COLO668 (cell line): ENCODE measurements around the gene HDAC11.
A peak's percentile ranks its signal among the peaks of the same experiment; 100 is the strongest.
"Not testable (repeated sequence)": the region's sequence is repeated elsewhere in the genome, so short reads cannot be mapped to it uniquely, and the experiment has no call there.

Experiments
- DNase-seq: peaks from one replicate; lab custom pipeline; 2025; ENCODE audit not compliant: unreplicated experiment; lab: John Stamatoyannopoulos, UW

HDAC11 gene

DNA sequence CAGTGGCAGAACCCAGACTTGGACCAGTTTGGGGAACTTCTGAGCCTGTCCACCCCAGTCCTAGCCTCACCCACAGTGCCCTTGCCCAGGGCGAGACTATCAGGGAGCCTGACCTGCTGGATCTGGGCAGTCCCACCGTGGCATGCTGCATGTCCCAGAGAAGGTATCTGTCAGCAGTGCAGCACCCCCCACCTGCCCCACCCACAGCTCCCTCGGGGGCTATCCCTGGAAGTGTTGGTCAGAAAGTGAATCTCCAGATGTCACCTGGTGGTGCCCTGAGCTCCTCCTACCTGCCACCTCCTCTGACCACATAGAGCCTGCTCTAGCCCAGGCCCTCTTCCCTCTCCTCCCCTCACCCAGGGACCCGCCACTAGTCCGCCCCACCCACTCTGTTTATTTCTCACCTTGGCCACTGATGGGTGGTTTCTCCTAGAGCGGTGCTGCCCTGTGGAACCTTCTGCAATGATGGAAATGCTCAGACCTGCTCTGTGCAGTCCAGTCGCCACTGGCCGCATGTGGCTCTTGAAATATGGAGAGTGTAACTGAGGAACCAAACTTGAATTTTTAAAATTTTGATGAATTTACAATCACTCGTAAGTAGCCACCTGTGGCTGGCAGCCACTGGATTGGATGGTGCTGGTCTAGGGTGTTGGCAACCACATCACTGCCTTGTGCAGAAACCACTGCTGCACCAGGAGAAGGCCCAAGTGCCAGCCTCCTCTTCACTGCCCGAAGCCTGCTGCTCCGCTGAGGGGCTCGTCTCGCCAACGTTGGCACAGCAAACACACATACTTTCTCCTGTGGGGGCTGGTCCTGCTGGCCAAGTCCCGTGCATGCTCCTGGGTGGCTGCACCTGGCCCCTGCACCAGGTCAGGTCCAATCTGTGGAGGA lies 13.1 kb downstream of the HDAC11 start:
- no peak for DNase-seq

DNA sequence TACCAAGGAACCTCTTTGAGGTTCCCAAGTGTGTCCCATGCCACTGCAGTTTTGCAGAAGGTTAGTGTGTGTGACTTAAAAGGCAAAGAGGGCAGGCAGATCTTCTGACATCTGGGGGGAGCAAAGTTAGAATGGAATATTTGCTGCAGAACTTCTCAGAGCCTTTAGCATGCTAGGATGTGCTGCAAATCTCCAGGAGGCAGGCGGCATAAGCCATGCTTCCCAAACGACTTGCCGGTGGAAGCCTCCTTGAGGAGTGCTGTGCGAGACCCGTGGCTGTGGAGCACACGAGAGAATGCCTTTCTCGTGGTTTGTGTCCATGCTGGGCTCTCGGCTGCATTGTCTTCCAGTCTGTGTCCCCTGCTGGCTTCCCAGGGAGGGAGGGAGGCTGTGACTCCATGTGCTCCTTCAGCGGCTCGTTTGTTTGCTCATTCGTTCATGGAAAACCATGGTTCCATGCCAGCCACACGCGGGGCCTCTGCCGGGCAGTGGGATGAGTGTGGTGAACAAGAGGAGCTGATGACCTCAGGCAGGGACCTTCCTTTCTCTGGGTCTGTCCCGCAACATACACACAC lies 13.8 kb downstream of the HDAC11 start:
- no peak for DNase-seq

DNA sequence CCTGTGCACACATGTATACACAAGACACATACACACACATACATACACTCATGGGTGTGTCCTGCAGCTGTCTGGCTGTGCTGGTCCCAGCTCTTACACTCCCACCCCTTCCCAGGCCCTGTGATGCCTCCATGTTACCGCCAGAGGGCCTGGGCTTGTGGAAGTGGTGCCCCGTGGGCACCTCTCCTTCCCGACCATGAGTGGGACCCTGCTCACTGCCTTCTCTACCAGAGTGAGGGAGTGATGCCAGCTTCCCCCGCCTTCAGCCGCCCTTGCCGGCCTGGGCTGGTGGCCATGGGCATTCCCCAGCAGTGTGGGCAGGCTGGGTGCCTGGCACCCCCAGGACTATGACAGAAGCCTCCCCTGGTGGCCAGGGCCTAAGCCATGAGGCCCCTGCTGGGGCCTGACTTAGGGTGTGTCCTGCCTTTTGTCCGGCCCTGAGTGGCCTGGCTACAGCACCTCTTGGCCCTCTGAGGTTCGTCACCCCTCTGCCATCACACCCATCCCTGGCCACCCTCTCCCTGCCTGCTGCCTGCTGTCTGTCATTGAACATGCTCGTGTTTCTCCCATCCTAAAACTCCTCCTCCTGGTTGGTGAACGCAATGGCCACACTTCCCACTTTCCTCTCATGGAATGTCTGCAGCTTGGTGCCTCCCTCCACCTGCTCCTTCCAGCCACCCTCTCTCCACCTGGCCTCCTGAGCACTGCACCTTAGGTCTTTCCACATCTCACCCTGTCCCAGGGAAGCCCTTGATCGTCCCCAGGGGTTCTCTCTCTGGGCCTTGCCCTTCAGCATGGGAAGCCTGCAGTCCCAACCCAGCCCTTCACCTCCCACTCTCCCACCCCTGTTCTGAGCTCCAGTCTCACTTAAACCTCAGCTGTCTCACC lies 14.6 kb downstream of the HDAC11 start:
- no peak for DNase-seq

GRCh38 chr3:13495351-13495813 lies 15.3 kb downstream of the HDAC11 start:
- DNase-seq, result no peak

- peak; percentile 40 for DNase-seq
Observed at GRCh38 chr3:13495921-13496723, 16.0 kb downstream of the HDAC11 start.

DNA sequence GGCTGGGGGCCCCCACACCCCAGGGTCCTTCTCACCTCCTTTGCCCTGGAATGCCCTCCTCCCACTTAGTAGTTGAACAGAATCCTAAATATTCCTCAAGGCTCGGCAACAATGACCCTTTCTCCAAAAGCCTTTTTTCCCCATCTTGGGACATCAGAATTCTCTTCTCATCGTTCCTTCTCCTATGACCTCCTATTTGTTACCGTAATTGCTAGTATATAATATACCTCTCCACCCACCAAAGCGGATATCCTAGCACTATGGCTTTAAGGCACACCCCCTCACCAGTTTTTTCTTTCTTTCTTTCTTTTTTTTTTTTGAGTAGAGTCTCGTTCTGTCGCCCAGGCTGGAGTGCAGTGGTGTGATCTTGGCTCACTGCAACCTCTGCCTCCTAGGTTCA lies 16.8 kb downstream of the HDAC11 start:
- no peak for DNase-seq

GRCh38 chr3:13497386-13497785 lies 17.3 kb downstream of the HDAC11 start:
- DNase-seq, result no peak

DNA sequence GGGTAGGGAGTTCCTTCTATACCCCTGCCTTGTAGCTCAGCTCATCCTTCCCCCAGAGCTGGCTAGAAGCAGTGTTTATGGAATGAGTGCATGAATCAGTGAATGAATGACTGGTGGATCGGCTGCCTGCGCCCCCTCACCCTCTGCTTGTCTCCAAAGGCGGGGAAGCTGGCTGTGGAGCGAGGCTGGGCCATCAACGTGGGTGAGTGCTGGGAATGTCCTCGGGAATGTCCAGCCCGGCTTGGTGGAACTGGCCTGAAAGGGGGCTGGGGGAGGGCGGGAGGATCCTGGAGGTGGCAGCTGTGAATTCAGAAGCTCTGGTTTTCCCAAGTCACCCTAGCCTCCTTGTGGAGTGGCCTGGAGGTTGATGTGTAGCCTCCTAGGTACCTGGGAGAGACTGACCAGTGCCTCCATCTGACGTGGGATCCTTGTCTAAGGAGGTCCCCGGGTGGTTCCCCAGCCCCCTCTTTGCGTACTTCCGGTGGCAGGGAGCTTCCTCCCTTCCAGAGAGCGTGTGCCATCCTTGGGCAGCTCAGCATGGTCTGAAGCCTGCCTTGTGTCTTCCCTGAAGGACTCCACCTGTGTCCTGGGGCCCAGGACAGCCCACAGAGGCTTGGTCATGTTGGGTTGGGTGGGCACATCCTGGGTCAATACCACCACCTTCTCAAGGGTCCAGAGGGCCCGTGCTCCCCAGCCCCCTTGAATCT lies 18.4 kb downstream of the HDAC11 start:
- no peak for DNase-seq

DNA sequence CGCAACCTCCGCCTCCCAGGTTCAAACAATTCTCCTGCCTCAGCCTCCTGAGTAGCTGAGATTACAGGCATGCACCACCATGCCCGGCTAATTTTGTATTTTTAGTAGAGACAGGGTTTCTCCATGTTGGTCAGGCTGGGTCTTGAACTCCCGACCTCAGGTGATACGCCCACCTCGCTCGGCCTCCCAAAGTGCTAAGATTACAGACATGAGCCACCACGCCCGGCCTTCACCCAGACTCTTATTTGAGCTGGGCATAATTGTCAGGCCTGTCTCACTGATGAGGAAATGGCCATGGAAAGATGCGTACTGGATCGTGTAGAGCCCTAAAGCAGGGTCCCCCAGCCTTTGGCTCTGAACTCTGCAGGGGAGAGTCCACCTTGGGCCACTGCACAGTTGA lies 19.1 kb downstream of the HDAC11 start:
- DNase-seq, result not testable (repeated sequence)

GRCh38 chr3:13500133-13500885 lies 20.2 kb downstream of the HDAC11 start:
- DNase-seq, result no peak

DNA sequence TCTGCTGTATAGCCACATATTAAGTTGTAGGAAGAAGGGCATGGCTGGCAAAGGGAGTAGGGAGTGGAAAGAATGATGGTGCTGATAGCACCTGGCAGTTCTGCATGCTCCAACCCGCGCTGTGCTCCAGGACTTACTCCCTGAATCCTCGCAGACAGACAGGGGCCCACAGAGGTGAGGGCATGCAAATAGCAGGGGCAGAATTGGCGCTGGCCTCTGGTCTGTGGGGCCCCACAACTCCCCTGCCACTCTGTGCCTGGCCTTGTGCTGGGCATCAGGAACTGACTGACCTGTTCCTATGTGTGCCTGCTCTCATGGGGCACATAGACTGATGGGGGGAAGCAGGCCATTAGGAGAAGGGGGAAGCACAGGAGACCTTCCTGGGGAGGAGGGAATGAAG lies 20.9 kb downstream of the HDAC11 start:
- no peak for DNase-seq

- no peak for DNase-seq
Observed at GRCh38 chr3:13501521-13501920, 21.4 kb downstream of the HDAC11 start.

DNA sequence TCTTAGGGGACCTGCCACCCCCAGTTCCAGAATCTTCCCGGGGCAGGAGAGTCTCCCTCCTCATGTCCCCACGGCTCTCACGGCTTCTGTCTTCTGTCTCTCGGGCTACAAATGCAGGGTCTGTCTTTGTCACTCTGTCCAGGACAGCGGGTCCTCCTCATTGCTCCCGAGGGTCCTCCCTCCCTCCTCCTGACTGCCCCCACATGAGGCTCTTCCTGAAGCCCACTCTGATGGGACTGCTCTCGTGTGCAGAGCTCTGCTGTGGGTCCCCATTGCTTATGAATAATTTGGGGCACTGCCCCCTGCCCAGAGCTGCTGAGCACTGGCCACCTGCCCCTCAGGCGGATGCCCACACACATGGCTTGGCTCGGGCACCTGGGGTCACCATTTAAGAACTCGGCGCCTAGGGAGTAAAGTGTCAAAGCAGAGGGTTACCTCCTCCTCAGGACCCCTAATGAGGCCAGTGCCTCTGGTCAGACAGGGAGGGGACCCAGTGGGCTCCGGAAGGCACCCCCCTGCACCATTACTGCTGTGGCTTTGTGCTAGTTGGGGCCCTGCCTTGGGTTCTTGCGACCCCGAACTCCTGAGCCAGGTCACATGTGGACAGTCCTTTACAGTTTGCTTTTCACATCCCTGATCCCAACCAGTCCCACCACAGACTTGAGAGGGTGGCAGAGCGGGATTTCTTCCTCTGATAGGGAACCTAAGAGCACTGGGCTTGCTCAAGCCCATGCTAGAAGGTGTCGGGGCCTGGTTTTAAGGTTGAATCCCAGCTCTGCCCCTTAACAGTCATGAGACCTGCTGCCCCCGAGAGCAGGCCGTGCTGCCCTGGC lies 22.1 kb downstream of the HDAC11 start:
- no peak for DNase-seq

DNA sequence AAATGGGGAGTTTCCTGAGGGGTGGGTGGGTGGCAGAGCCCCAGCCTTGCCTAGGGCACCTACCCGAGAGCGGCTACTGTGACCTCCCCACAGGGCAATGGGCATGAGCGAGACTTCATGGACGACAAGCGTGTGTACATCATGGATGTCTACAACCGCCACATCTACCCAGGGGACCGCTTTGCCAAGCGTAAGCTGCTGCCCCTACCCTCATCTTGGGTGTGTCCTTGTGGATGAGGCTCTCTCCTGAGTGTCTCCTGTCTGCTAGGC lies 22.6 kb downstream of the HDAC11 start:
- DNase-seq, result no peak

GRCh38 chr3:13504161-13504831 lies 24.2 kb downstream of the HDAC11 start:
- DNase-seq, result no peak

DNA sequence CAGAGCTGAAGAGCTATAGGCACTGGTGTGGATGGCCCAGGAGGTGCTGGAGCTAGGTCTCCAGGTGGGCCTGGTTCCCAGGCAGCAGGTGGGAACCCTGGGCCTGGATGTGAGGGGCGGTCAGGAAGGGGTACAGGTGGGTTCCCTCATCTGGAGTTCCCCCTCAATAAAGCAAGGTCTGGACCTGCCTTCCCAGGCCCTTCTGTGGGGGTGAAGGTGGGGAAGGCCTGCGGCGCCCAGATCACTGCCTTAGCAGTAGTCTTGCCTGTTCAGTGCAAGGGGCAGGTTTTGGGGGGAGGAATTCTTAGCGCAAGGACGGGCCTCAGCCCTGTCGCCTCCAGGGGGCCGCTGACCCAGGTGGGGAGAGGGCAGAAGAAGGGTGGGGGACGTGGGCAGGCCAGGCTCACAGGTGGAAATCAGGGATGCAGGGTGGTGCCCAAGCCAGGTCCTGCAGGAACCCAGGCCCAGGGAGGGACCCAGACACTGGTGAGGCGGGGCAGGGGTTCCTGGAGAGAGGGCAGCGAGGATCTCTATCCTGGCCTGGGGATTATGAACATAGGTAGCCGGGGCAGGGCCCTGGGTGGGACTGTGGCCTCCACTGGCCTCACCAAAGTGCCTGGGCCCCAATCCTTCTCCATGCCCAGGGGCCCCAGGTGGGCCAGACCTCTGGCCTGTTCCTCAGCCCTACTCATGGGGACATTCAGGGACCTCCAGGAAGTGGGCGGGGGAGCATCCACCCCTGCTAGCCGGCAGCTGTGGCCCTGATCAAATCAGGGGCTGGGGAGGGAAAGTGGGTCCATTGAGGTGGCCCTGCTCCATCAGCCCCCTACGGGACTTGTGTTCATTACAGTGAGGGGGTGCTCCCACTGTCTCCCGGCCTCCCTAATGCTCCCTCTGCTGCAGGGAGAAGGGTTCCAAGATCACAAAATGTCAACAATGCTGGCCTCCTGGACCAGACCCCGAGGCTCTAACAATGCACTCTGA lies 25.3 kb downstream of the HDAC11 start:
- DNase-seq, result no peak

DNA sequence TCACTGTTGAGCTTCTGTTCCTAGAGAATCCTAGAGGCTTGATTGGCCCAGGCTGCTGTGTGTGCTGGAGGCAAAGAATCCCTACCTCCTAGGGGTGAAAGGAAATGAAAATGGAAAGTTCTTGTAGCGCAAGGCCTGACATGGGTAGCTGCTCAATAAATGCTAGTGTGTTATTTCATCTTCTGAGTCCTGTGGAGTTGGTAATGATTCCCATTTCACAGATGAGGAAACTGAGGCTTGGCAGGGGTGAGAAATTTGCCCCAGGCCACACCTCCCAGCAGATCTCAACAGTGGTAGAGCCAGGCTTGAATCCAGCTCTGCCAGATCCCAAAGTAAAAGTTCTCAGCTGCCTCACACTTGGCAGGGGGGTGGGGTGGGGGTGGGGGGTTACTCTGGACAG lies 26.1 kb downstream of the HDAC11 start:
- no peak for DNase-seq
